HG03097 (cell line): ENCODE results near the gene ADK.
A peak's percentile ranks its signal among the peaks of the same experiment; 100 is the strongest.

ENCODE experiments used
- ATAC-seq: cut with Tn5 transposase; IDR thresholded peaks from one replicate; pipeline ENCODE4 v1.9.1; 2021; ENCODE audit not compliant: unreplicated experiment, low FRiP score

ADK gene

GRCh38 chr10:74640134-74640921, 489.3 kb downstream of the ADK start:
- ATAC-seq: no peak

- ATAC-seq: no peak
Observed at GRCh38 chr10:74641659-74642058, 490.6 kb downstream of the ADK start.

- no peak for ATAC-seq
Observed at GRCh38 chr10:74642901-74643595, 492.0 kb downstream of the ADK start.

GRCh38 chr10:74643596-74643975, 492.6 kb downstream of the ADK start:
- no peak for ATAC-seq

- no peak for ATAC-seq
Observed at GRCh38 chr10:74644738-74645137, 493.7 kb downstream of the ADK start.

GRCh38 chr10:74645692-74646091, 494.7 kb downstream of the ADK start:
- ATAC-seq: no peak

- ATAC-seq: no peak
Observed at GRCh38 chr10:74650613-74651012, 499.6 kb downstream of the ADK start.

GRCh38 chr10:74651565-74651964, 500.5 kb downstream of the ADK start:
- ATAC-seq: no peak

- ATAC-seq: no peak
Observed at GRCh38 chr10:74652664-74653063, 501.6 kb downstream of the ADK start.

- ATAC-seq: no peak
Observed at GRCh38 chr10:74658511-74658910, 507.5 kb downstream of the ADK start.

GRCh38 chr10:74662635-74663034, 511.6 kb downstream of the ADK start:
- no peak for ATAC-seq

GRCh38 chr10:74669210-74669609, 518.2 kb downstream of the ADK start:
- no peak for ATAC-seq

GRCh38 chr10:74671716-74672115, 520.7 kb downstream of the ADK start:
- no peak for ATAC-seq

- ATAC-seq: no peak
Observed at GRCh38 chr10:74672430-74673165, 521.6 kb downstream of the ADK start.

- ATAC-seq: no peak
Observed at GRCh38 chr10:74674927-74675326, 523.9 kb downstream of the ADK start.

GRCh38 chr10:74675484-74675883, 524.5 kb downstream of the ADK start:
- no peak for ATAC-seq

GRCh38 chr10:74677951-74678350, 526.9 kb downstream of the ADK start:
- peak; percentile 73 for ATAC-seq

GRCh38 chr10:74681917-74682627, 531.1 kb downstream of the ADK start:
- ATAC-seq: no peak

GRCh38 chr10:74683067-74683466, 532.0 kb downstream of the ADK start:
- no peak for ATAC-seq

- no peak for ATAC-seq
Observed at GRCh38 chr10:74683621-74684364, 532.8 kb downstream of the ADK start.
